ENCODE measurements around the gene PARP16.

The PARP16 gene

DNA sequence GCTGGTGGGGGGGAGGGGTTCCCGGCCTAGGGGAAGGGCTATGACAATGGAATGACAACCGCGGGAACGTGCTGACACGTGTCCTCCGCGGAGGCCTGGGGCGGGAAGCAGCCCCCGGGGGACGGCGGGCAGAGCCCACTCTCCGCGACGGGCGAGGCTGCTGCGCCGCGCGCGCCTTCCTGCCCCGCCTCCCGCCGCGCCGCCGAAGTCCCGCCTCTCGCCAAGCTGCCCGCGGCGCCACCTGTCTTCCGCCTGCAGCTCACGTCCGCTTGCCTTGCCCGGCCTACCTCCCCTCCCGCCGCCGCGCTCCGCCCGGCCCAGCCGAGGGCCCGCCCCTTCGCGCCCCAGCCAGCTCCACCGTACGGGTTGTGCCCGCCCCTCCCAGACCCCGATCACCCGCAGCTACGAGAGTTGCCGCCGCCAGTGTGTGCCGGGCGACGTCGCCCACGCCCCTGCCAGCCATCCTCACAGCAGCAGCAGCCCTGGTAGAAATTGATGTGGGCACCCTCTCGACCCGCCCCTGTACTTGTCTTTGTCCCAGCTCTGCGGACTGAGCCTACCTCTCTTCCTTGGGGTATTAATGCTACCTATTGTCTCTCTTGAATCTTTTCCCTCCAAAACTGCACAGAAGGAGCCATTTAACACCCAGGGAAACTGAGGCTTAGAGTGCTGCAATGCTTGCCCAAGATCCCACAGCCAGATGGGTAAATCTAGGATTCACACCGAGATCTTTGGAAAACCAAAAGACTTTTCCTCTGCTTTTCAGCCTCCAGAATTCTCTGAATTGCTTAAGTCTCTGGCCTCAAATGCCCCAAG lies at the start of gene PARP16:
Gene PARP16, minus strand, starts transcription at position 180 of the 816 bp plus-strand sequence. CDS start 457 bp downstream, outside the sequence.
- DNase-seq (ENCODE audit: low read depth in 2 of 2) = peak; percentile 40 to 44

GRCh38 chr15:65335278-65336055 lies 48.8 kb upstream of the PARP16 start:
- no peak for DNase-seq (ENCODE audit: low read depth in 2 of 2)

GRCh38 chr15:65334586-65335231 lies 48.0 kb upstream of the PARP16 start:
- no peak for DNase-seq (ENCODE audit: low read depth in 2 of 2)

- no peak for DNase-seq (ENCODE audit: low read depth in 2 of 2)
These were observed 47.2 kb upstream of the PARP16 start for GRCh38 chr15:65333856-65334255.

DNA sequence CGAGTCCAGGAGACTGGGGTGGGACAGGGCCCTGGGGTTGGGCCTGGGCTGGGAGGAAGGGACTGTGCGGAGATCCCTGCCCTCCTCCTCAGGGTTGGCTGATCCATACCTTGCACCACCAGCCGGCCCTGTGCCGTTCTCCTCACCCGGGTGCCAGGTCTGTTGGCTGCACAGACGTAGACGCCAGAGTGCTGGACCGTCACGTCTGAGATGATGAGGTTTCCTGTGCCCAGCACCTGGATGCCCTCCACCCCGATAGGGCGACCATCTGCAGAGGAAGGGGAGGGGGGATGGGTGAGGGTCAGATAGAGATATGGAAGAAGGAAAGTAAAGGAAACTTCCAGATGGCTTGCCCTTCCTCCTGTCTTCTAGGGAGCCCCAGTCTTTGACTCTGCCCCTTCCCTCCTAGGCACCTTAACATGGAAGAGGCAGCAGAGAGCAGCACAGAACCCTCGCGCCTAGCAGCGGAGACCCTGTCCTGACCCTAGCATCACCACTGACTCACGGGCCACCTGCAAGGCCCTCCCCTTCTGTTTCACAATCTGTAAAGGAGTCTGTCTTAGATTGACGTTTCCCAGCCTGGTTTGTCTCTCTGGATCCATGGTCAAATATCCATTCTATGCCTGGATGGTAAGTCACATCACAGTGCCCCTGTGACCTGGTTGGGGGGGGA lies 46.6 kb upstream of the PARP16 start:
- DNase-seq (ENCODE audit: low read depth in 2 of 2) = no peak

GRCh38 chr15:65332391-65333147 lies 45.9 kb upstream of the PARP16 start:
- no peak for DNase-seq (ENCODE audit: low read depth in 2 of 2)

DNA sequence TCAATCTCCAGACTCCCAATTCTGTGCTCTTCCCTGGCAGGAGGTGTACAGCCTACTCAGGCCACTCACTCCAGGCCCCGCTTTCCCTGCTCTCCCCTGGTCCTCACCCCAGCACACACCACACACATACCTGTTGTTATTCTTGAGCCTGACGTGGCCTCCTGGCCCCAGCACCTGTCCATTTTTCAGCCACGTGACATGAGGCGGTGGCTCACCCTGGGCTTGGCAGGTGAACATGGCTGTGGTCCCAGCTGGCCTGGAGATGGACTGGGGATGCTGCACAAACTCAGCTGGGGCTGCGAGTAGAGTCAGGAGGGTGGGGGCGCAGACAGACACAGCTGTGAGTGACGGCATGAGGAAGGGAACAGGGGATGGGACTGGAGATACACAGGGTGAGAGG lies 45.1 kb upstream of the PARP16 start:
- DNase-seq (ENCODE audit: low read depth in 2 of 2) = no peak

GRCh38 chr15:65330934-65331645 lies 44.4 kb upstream of the PARP16 start:
- no peak for DNase-seq (ENCODE audit: low read depth in 2 of 2)

GRCh38 chr15:65329984-65330735 lies 43.5 kb upstream of the PARP16 start:
- no peak for DNase-seq (ENCODE audit: low read depth in 2 of 2)

GRCh38 chr15:65329288-65329983 lies 42.8 kb upstream of the PARP16 start:
- no peak for DNase-seq (ENCODE audit: low read depth in 2 of 2)

GRCh38 chr15:65328506-65329287 lies 42.0 kb upstream of the PARP16 start:
- no peak for DNase-seq (ENCODE audit: low read depth in 2 of 2)

- no peak for DNase-seq (ENCODE audit: low read depth in 2 of 2)
These were observed 41.1 kb upstream of the PARP16 start for GRCh38 chr15:65327651-65328393.

GRCh38 chr15:65326818-65327217 lies 40.1 kb upstream of the PARP16 start:
- no peak for DNase-seq (ENCODE audit: low read depth in 2 of 2)

DNA sequence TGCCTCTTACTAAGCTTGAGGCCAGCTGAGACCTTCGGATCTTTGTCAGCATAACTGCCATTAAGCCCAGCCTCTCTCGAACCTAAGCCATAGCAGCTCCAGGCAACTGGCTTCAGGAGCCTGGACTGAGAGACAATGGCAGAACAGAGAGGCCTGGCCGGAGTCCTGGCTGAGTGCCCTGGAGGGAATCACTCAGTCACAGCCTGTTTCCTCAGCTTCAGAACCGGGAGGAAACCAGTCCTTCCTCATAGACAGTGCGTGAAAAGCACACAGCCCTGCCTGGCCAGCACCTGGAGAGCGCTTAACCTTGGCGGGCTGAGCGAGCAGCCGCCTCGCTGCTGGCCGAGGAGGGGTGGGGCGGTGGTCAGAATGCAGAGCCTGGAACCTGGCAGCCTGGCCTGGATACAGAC lies 39.4 kb upstream of the PARP16 start:
- DNase-seq (ENCODE audit: low read depth in 2 of 2) = no peak

DNA sequence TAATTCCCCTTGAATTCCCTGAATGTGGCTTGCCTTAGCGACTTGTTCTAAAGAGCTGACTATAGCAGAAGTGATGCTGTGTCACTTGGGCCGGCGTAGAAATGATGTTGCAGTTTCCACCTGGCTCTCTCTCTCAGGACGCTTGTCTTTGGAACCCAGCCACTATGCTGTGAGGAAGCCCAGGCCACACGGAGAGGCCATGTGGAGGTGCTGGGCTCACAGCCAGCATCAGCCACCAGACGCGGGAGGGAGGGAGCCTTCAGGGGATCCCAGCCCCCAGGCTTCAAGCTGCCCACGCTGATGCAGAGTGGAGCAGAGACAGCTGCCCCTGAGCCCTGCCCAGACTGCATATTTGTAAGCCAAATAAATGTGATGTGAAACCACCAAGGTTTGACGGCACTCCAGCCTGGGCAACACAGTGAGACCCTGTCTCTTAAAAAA lies 36.4 kb upstream of the PARP16 start:
- DNase-seq (ENCODE audit: low read depth in 2 of 2) = peak; percentile 2 to 5

DNA sequence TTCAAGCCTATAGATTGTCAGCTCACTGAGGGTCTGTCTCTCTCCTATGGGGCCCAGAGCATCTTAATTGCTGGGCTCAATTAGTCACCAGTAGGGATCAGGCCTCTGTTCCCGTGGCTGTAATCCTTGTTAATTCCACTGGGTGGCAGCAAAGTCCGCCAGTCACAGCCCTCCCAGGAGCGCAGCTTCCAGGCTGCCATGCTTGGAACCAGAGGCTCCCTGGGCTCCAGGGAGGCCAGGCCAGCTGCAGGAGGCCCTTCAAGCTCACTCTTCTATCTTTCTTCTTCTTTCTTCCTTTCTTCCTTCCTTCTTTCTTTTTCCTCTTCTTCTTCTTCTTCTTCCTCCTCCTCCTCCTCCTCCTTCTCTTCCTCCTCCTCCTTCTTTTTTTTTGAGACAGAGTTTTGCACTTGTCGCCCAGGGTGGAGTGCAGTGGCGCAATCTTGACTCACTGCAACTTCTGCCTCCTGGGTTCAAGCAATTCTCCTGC lies 32.2 kb upstream of the PARP16 start:
- DNase-seq (ENCODE audit: low read depth in 2 of 2) = peak; percentile 52 to 53

DNA sequence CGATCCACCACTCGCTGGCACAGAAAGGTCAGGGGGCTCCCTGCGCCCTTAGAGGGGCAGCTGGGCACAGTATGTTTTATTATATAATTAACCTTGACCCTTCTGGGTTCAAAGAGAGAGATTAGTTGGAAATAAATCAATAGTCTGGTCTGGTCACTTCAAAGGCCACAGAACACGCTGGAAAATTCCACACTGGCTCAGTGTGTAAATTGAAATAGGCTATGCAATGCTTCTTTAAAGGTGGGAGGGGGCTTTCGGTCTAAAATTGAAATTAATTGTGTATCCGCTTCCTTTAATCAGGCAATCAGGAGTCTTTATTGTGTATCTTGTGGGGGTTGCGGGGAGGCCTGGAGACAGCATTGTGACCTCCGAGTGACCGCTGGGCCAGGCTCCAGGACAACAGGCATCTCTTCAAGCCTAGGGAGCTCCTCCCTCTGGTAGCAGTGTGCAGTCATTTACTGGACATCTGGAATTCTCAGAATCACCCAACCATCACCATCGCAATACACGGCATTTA lies 25.8 kb upstream of the PARP16 start:
- no peak for DNase-seq (ENCODE audit: low read depth in 2 of 2)

All from fibroblast of skin of left biceps (primary cell).